HUES48 (cell line): ENCODE results near the gene KCNMA1.

Source experiments
- H3K27ac ChIP-seq: one replicate; pipeline ENCODE4 v1.7.0; 2013; ENCODE audit warnings: low read depth, low read length, inconsistent platforms
- H3K27me3 ChIP-seq: 2 replicates; pipeline ENCODE4 v1.6.1; 2013; ENCODE audit warnings: mild to moderate bottlenecking, low read length; ENCODE audit not compliant: control insufficient read depth, insufficient read depth
- H3K36me3 ChIP-seq: 2 replicates; pipeline ENCODE4 v1.6.1; 2013; ENCODE audit warnings: low read length; ENCODE audit not compliant: control insufficient read depth, insufficient read depth
- H3K4me1 ChIP-seq: 2 replicates; pipeline ENCODE4 v1.6.1; 2013; ENCODE audit warnings: mild to moderate bottlenecking, low read length; ENCODE audit not compliant: control insufficient read depth, insufficient read depth
- H3K4me3 ChIP-seq: 2 replicates; pipeline ENCODE4 v1.5.1; 2013; ENCODE audit warnings: mild to moderate bottlenecking, low read depth, low read length
- H3K9ac ChIP-seq: 2 replicates; pipeline ENCODE4 v1.6.1; 2013; ENCODE audit warnings: mild to moderate bottlenecking, low read depth, low read length, moderate library complexity
- H3K9me3 ChIP-seq: 2 replicates; pipeline ENCODE4 v1.6.1; 2013; ENCODE audit warnings: low read length; ENCODE audit not compliant: control insufficient read depth, insufficient read depth

The KCNMA1 gene

DNA sequence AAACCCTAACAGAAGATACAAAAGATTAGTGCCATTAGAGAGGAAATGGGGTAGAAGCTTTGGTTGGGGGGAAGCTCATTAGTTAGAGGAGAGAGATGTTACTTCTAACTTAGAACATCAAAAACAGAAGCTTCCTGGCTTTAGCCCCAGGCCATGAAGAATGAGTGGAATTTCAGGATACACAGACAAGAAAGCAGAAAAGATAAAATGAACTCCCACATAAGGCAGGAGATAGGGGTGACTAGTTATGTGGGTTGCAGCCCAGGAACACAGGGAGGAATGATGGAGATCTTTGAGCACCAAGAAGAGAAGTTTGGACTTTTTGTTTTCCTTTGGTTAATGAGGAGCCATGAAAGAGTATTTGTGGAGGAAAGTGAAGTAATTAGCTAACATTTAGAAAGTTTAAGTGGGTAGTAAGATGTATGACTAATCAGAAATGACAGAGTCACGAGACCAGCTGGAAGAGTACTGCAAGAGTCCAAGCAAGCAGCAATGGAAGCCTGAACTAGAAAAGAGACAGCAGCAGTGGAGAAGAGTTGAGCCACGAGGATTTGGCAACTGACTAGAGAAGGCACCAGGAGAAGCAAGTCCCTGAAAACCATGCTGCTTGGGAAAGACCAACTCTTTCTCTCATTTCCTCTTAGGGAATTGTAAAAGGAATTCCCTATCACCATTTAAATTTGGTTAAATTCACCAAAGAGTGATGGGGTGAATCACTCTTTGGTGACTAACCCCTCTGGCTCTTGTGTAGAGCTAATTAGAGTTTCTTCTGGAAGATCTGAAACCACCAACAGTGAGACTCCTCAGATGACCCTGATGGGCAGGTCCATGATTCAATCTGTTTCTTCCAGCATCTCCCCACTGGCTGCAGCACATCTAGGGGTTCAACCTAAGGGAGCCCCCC is 131.9 kb downstream of the KCNMA1 start:
- no peaks in the 10 kb centered on the region for H3K9me3 ChIP-seq
- no peak overlapping the region for H3K9ac ChIP-seq
- no peaks in the 10 kb centered on the region for H3K36me3 ChIP-seq
- no peaks in the 10 kb centered on the region for H3K27me3 ChIP-seq
- H3K4me3 ChIP-seq: no peak overlapping the region
- H3K4me1 ChIP-seq: no peaks in the 10 kb centered on the region; the same call in 1 of the 2 replicates
- H3K27ac ChIP-seq: no peak overlapping the region

GRCh38 chr10:77504873-77505257 is 132.7 kb downstream of the KCNMA1 start:
- Histone ChIP-seq H3K9me3 (no peaks in the 10 kb centered on the region), H3K9ac (no peak overlapping the region), H3K4me1 (no peaks in the 10 kb centered on the region; the same call in 1 of the 2 replicates), H3K27me3 (no peaks in the 10 kb centered on the region), H3K27ac (no peak overlapping the region), H3K4me3 (no peak overlapping the region), H3K36me3 (no peaks in the 10 kb centered on the region)

- Histone ChIP-seq H3K9me3 (no peaks in the 10 kb centered on the region), H3K4me1 (no peaks in the 10 kb centered on the region; the same call in 1 of the 2 replicates), H3K36me3 (no peaks in the 10 kb centered on the region), H3K27me3 (no peaks in the 10 kb centered on the region), H3K9ac (no peak overlapping the region), H3K4me3 (no peak overlapping the region), H3K27ac (no peak overlapping the region)
These were observed 133.3 kb downstream of the KCNMA1 start for GRCh38 chr10:77504196-77504872.

- no peak overlapping the region for H3K4me3 ChIP-seq
- no peaks in the 10 kb centered on the region for H3K9me3 ChIP-seq
- H3K4me1 ChIP-seq: peaks cover 4% of the 10 kb centered on the region
- H3K27me3 ChIP-seq: no peaks in the 10 kb centered on the region
- no peak overlapping the region for H3K27ac ChIP-seq
- no peaks in the 10 kb centered on the region for H3K36me3 ChIP-seq
- no peak overlapping the region for H3K9ac ChIP-seq
These were observed 135.8 kb downstream of the KCNMA1 start for GRCh38 chr10:77501846-77502261.

- no peak overlapping the region for H3K4me3 ChIP-seq
- no peaks in the 10 kb centered on the region for H3K9me3 ChIP-seq
- no peaks in the 10 kb centered on the region for H3K27me3 ChIP-seq
- H3K27ac ChIP-seq: no peak overlapping the region
- H3K9ac ChIP-seq: no peak overlapping the region
- peaks cover 4% of the 10 kb centered on the region for H3K4me1 ChIP-seq
- H3K36me3 ChIP-seq: no peaks in the 10 kb centered on the region
These were observed 136.3 kb downstream of the KCNMA1 start for GRCh38 chr10:77501152-77501845.

- H3K4me1 ChIP-seq: peaks cover 4% of the 10 kb centered on the region
- H3K9me3 ChIP-seq: no peaks in the 10 kb centered on the region
- no peaks in the 10 kb centered on the region for H3K36me3 ChIP-seq
- H3K4me3 ChIP-seq: no peak overlapping the region
- H3K27ac ChIP-seq: no peak overlapping the region
- no peaks in the 10 kb centered on the region for H3K27me3 ChIP-seq
- H3K9ac ChIP-seq: no peak overlapping the region
These were observed 136.9 kb downstream of the KCNMA1 start for GRCh38 chr10:77500754-77501151.

- H3K27ac ChIP-seq: no peak overlapping the region
These were observed 138.8 kb downstream of the KCNMA1 start for GRCh38 chr10:77498829-77499228.

GRCh38 chr10:77498210-77498609 is 139.4 kb downstream of the KCNMA1 start:
- no peaks in the 10 kb centered on the region for H3K36me3 ChIP-seq
- H3K27ac ChIP-seq: no peak overlapping the region
- no peaks in the 10 kb centered on the region for H3K9me3 ChIP-seq
- H3K4me1 ChIP-seq: peaks cover 4% of the 10 kb centered on the region; the same call in 1 of the 2 replicates
- H3K9ac ChIP-seq: no peak overlapping the region
- H3K4me3 ChIP-seq: no peak overlapping the region
- H3K27me3 ChIP-seq: no peaks in the 10 kb centered on the region

More at GRCh38 chr10:77498829-77499228, 138.8 kb downstream of the KCNMA1 start:
- no peaks in the 10 kb centered on the region for H3K36me3 ChIP-seq
- no peak overlapping the region for H3K4me3 ChIP-seq
- no peak overlapping the region for H3K9ac ChIP-seq
- no peaks in the 10 kb centered on the region for H3K9me3 ChIP-seq
- peaks cover 4% of the 10 kb centered on the region; the same call in 1 of the 2 replicates for H3K4me1 ChIP-seq
- no peaks in the 10 kb centered on the region for H3K27me3 ChIP-seq

- Histone ChIP-seq H3K4me3 (no peak overlapping the region), H3K27ac (no peak overlapping the region), H3K9ac (no peak overlapping the region), H3K36me3 (no peaks in the 10 kb centered on the region), H3K9me3 (no peaks in the 10 kb centered on the region), H3K4me1 (peaks cover 4% of the 10 kb centered on the region; the same call in 1 of the 2 replicates), H3K27me3 (no peaks in the 10 kb centered on the region)
These were observed 139.9 kb downstream of the KCNMA1 start for GRCh38 chr10:77497748-77498147.

DNA sequence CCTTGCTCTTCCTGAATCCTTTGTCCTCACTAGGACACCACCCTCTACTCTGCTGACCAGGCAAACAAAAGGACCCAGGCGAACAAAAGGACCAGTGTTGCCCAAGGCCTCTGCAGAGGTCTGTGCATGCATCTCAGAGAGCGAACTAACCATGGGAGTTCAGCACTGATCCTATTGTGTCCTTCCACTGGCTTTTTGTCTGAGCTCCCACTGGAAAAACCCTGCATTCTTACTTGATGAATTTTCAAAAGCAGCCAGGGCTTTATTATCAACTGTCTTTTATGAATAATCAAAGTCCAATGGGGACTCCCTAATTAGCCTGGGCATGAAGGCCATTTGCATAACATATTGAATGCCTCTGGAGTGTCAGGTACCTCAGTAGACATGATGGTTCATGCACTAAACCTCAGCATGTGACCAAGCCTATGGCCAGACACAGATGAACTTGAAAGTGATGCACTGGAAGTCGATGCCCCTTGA is 140.6 kb downstream of the KCNMA1 start:
- H3K27ac ChIP-seq: no peak overlapping the region

More for the DNA sequence above, 140.6 kb downstream of the KCNMA1 start:
- no peaks in the 10 kb centered on the region for H3K27me3 ChIP-seq
- no peak overlapping the region for H3K9ac ChIP-seq
- peaks cover 4% of the 10 kb centered on the region; the same call in 1 of the 2 replicates for H3K4me1 ChIP-seq
- no peak overlapping the region for H3K4me3 ChIP-seq
- no peaks in the 10 kb centered on the region for H3K36me3 ChIP-seq
- H3K9me3 ChIP-seq: no peaks in the 10 kb centered on the region
